Mesenchymal stem cell (in vitro differentiated cells and primary cell): ENCODE results near the gene MDFIC2.

Experiments used
- DNase-seq: peaks from one replicate; pipeline ENCODE4 v3.0.0-alpha.2; 2013
- H2AFZ ChIP-seq: one replicate; pipeline ENCODE4 v1.6.1; 2013; ENCODE audit warnings: low read depth, mild to moderate bottlenecking, control low read depth, inconsistent platforms, low read length, moderate library complexity
- H2AK5ac ChIP-seq: 2 replicates; pipeline ENCODE4 v1.6.1; 2013; ENCODE audit warnings: low read length, moderate library complexity, mild to moderate bottlenecking, inconsistent platforms; ENCODE audit not compliant: severe bottlenecking
- H2BK120ac ChIP-seq: one replicate; pipeline ENCODE4 v1.6.1; 2013; ENCODE audit warnings: low read depth, mild to moderate bottlenecking, inconsistent platforms, low read length, moderate library complexity
- H2BK12ac ChIP-seq, 2 experiments: one replicate each; pipeline ENCODE4 v1.6.1; 2013; ENCODE audit warnings: inconsistent platforms in 2 of 2, low read length in 2 of 2, mild to moderate bottlenecking in 2 of 2, moderate library complexity in 2 of 2, control low read depth in 1 of 2
- H2BK15ac ChIP-seq: one replicate; pipeline ENCODE4 v1.6.1; 2013; ENCODE audit warnings: mild to moderate bottlenecking, low read depth, inconsistent platforms; ENCODE audit not compliant: poor library complexity, severe bottlenecking
- H2BK5ac ChIP-seq: 2 replicates; pipeline ENCODE4 v1.6.1; 2013; ENCODE audit warnings: low read depth, mild to moderate bottlenecking, low read length, control low read depth, inconsistent platforms; ENCODE audit not compliant: poor library complexity, severe bottlenecking
- H3K14ac ChIP-seq, 2 experiments: one replicate each; pipeline ENCODE4 v1.6.1; 2013; ENCODE audit warnings: inconsistent platforms in 2 of 2, low read length in 2 of 2, control low read depth in 1 of 2, mild to moderate bottlenecking in 1 of 2, moderate library complexity in 1 of 2
- H3K18ac ChIP-seq, 2 experiments: one replicate each; pipeline ENCODE4 v1.6.1; 2013; ENCODE audit warnings: inconsistent platforms in 2 of 2, low read length in 2 of 2, control low read depth in 1 of 2, low read depth in 1 of 2, mild to moderate bottlenecking in 1 of 2
- H3K23ac ChIP-seq, 2 experiments: one replicate each; pipeline ENCODE4 v1.6.1; 2013; ENCODE audit warnings: inconsistent platforms in 2 of 2, low read length in 2 of 2, mild to moderate bottlenecking in 2 of 2, moderate library complexity in 2 of 2, control low read depth in 1 of 2
- H3K27ac ChIP-seq: 2 replicates; pipeline ENCODE4 v1.5.1; 2013; ENCODE audit warnings: mild to moderate bottlenecking, moderate library complexity, low read length, control low read depth, inconsistent platforms; ENCODE audit not compliant: poor library complexity, severe bottlenecking
- H3K27me3 ChIP-seq, 2 experiments: 2 replicates each; pipeline versions ENCODE4 v1.6.1 to v1.7.0; 2013; ENCODE audit warnings: low read length in 2 of 2, mild to moderate bottlenecking in 2 of 2, moderate library complexity in 2 of 2, control low read depth in 1 of 2, inconsistent platforms in 1 of 2; ENCODE audit not compliant: control insufficient read depth in 1 of 2, insufficient read depth in 1 of 2
- H3K36me3 ChIP-seq, 2 experiments: 2 replicates each; pipeline versions ENCODE4 v1.6.1 to v1.7.0; 2013; ENCODE audit warnings: low read length in 2 of 2, control low read depth in 1 of 2, inconsistent platforms in 1 of 2, low read depth in 1 of 2, mild to moderate bottlenecking in 1 of 2; ENCODE audit not compliant: insufficient read depth in 2 of 2, control insufficient read depth in 1 of 2
- H3K4ac ChIP-seq, 2 experiments: one replicate each; pipeline ENCODE4 v1.6.1; 2013; ENCODE audit warnings: inconsistent platforms in 2 of 2, low read length in 2 of 2, mild to moderate bottlenecking in 2 of 2, moderate library complexity in 2 of 2, control low read depth in 1 of 2, low read depth in 1 of 2
- H3K4me1 ChIP-seq: 2 replicates; pipeline ENCODE4 v1.6.1; 2013; ENCODE audit warnings: low read depth, low read length, control low read depth; ENCODE audit not compliant: control insufficient read depth, insufficient read depth
- H3K4me2 ChIP-seq: 2 replicates; pipeline ENCODE4 v1.6.1; 2013; ENCODE audit warnings: low read length, mild to moderate bottlenecking, inconsistent platforms; ENCODE audit not compliant: poor library complexity, severe bottlenecking
- H3K4me3 ChIP-seq, 2 experiments: 2 replicates each; pipeline versions ENCODE4 v1.5.1 to v1.7.0; 2013; ENCODE audit warnings: low read length in 2 of 2, mild to moderate bottlenecking in 2 of 2, control low read depth in 1 of 2, low read depth in 1 of 2; ENCODE audit not compliant: insufficient read depth in 1 of 2
- H3K79me1 ChIP-seq: replicated peaks from 2 replicates; pipeline ENCODE4 v1.6.1; 2013; ENCODE audit warnings: mild to moderate bottlenecking, control low read depth, low read length, inconsistent platforms; ENCODE audit not compliant: poor library complexity, severe bottlenecking
- H3K9ac ChIP-seq: 2 replicates; pipeline ENCODE4 v1.7.0; 2013; ENCODE audit warnings: mild to moderate bottlenecking, low read length, moderate library complexity
- H3K9me3 ChIP-seq: 2 replicates; pipeline ENCODE4 v1.7.0; 2013; ENCODE audit warnings: mild to moderate bottlenecking, low read length; ENCODE audit not compliant: control insufficient read depth
- H4K8ac ChIP-seq: one replicate; pipeline ENCODE4 v1.6.1; 2013; ENCODE audit warnings: inconsistent platforms, mild to moderate bottlenecking, low read length, moderate library complexity
- H4K91ac ChIP-seq: one replicate; pipeline ENCODE4 v1.6.1; 2013; ENCODE audit warnings: mild to moderate bottlenecking, low read length, inconsistent platforms
- WGBS: methylation state at CpG from one replicate; pipeline ENCODE4 v1.1.7; 2013; ENCODE audit warnings: mixed read lengths; 5-methylcytosine and 5-hydroxymethylcytosine counted together

The MDFIC2 gene

DNA sequence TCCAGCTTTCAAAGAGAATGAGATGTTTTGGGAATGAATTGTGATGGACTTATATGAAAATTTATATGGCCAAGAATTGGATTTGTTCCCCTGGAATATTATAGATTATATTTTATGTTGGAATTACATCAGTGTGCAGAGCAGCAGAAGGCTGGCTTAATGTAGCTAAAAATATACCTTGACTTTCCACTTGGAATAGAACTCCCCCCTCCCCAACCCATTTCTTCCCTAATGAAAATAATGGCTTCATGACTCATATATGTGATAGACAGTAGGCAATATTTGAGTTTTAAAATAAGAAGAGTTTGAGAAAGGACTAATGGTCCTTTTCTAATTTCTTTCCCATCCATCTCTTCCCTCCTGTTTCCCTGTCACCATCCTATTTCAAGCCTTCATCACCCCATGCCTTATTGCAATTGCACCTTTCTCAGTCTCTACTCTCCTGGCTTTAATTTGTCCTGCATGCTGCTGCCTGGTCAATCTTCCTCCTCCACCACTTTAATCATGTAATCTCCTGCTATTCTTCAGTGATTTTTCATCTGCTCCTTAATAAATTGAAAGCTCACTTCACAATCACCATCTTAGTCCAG lies 122.5 kb downstream of the MDFIC2 start:
- Histone ChIP-seq H2BK15ac (no peak overlapping the region), H3K4me2 (no peak overlapping the region), H3K9ac (no peak overlapping the region), H3K79me1 (no peaks in the 10 kb centered on the region), H4K8ac (no peak overlapping the region), H2AFZ (no peak overlapping the region), H3K27me3 (peaks cover 0 to 3% of the 10 kb centered on the region in 2 experiments), H3K4ac (no peak overlapping the region), H3K23ac (no peak overlapping the region), H3K9me3 (no peaks in the 10 kb centered on the region), H3K36me3 (no peaks in the 10 kb centered on the region), H3K18ac (no peak overlapping the region), H3K4me1 (no peaks in the 10 kb centered on the region), H2AK5ac (no peak overlapping the region), H3K14ac (no peak overlapping the region), H2BK5ac (no peak overlapping the region), H2BK12ac (no peak overlapping the region), H4K91ac (no peak overlapping the region), H2BK120ac (no peak overlapping the region), H3K27ac (no peak overlapping the region), H3K4me3 (no peak overlapping the region)
- no peak for DNase-seq

DNA sequence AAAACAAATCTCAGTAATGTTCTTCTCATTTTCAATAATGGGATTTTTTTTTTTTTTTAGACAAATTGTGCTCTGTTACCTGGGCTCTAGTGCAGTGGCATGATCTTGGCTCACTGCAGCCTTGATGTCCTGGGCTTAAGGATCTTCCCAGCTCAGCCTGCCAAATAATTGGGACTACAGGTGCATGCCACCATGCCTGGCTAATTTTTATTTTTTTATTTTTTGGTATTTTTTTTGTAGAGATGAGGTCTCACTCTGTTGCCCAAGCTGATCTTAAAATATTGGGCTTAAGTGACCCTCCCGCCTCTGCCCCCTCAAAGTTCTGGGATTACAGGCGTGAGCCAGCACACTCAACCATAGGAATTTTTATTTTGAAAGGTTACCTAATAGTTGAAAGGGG lies 126.2 kb downstream of the MDFIC2 start:
- H3K36me3 ChIP-seq: no peaks in the 10 kb centered on the region
- H3K4ac ChIP-seq: no peak overlapping the region
- H3K18ac ChIP-seq: no peak overlapping the region
- no peak overlapping the region for H3K14ac ChIP-seq
- DNase-seq: no peak
- no peak overlapping the region for H3K27ac ChIP-seq
- peaks cover 0 to 16% of the 10 kb centered on the region in 2 experiments for H3K27me3 ChIP-seq
- no peak overlapping the region for H2BK12ac ChIP-seq
- H4K8ac ChIP-seq: no peak overlapping the region
- H2BK5ac ChIP-seq: no peak overlapping the region
- no peak overlapping the region for H4K91ac ChIP-seq
- WGBS: 70% methylated on average over 2 of the region's 2 CpGs
- H3K9ac ChIP-seq: no peak overlapping the region
- H3K4me2 ChIP-seq: no peak overlapping the region
- no peak overlapping the region for H2BK15ac ChIP-seq
- no peaks in the 10 kb centered on the region for H3K79me1 ChIP-seq
- H2BK120ac ChIP-seq: no peak overlapping the region
- no peaks in the 10 kb centered on the region for H3K9me3 ChIP-seq
- no peak overlapping the region for H3K23ac ChIP-seq
- H3K4me1 ChIP-seq: no peaks in the 10 kb centered on the region
- no peak overlapping the region for H2AFZ ChIP-seq
- H3K4me3 ChIP-seq: no peak overlapping the region
- H2AK5ac ChIP-seq: no peak overlapping the region

DNA sequence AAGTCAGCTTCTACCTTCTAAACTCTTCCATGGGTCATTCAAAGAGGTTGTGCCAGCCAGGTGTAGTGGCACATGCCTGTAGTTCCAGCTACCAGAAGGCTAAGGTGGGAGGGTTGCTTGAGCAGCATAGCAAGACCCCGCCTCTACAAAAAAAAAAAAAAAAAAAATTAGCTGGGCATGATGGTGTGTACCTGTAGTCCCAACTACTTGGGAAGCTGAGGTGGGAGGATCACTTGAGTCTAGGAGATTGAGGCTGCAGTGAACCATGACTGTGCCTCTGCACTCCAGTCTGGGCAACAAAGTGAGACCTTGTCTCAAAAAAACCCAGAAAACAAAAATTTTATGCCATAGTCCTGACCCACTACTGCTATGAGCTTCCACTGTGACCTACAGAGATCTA lies 126.8 kb downstream of the MDFIC2 start:
- H3K27ac ChIP-seq: no peak overlapping the region
- H2AFZ ChIP-seq: no peak overlapping the region
- no peak overlapping the region for H3K14ac ChIP-seq
- H3K9ac ChIP-seq: no peak overlapping the region
- no peak overlapping the region for H4K91ac ChIP-seq
- H3K23ac ChIP-seq: no peak overlapping the region
- no peak overlapping the region for H2BK15ac ChIP-seq
- no peaks in the 10 kb centered on the region for H3K9me3 ChIP-seq
- H3K4me3 ChIP-seq: no peak overlapping the region
- no peak overlapping the region for H2BK120ac ChIP-seq
- no peaks in the 10 kb centered on the region for H3K4me1 ChIP-seq
- H2BK5ac ChIP-seq: no peak overlapping the region
- no peak for DNase-seq
- H3K4me2 ChIP-seq: no peak overlapping the region
- H3K27me3 ChIP-seq: peaks cover 0 to 16% of the 10 kb centered on the region in 2 experiments
- H4K8ac ChIP-seq: no peak overlapping the region
- H3K36me3 ChIP-seq: no peaks in the 10 kb centered on the region
- no peaks in the 10 kb centered on the region for H3K79me1 ChIP-seq
- no CpG with 5 or more reads among the region's 1 CpG for WGBS
- no peak overlapping the region for H3K4ac ChIP-seq
- no peak overlapping the region for H3K18ac ChIP-seq
- no peak overlapping the region for H2BK12ac ChIP-seq
- no peak overlapping the region for H2AK5ac ChIP-seq

DNA sequence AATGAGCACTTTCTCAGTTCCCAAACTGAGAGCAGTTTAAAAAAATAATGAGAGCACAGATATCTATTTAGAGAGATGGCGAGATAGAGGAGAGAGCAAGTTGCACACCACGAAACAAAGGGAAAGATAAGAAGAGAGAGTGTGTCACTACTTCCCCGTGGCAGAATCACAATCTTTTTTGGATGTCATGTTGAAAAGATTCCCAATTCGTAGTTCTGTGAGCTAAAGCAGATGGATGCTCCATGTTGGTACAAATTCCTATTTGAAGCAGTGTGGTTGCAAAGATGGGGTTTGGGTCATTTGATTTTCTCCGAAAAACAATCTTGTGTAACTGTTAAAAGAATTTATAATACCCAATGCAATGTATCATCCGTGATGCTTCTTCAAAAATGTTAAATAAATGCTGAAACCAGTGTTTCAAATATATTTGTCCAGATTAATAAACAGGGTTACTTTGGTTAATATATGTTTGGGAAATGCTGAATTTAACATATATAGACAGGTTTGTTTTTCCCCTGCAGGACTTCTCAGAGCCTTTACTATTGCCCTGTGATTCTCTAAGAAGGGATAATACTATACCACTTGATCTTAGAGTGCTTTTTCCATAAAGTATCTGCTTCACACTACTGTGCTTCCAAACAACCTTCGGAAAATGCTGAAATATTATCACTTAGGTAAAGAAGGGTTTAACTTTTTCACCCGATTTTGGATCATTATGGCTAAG lies 128.5 kb downstream of the MDFIC2 start:
- no peak overlapping the region for H2BK12ac ChIP-seq
- no peak overlapping the region for H4K8ac ChIP-seq
- no peak overlapping the region for H2BK120ac ChIP-seq
- no peaks in the 10 kb centered on the region for H3K9me3 ChIP-seq
- no peaks in the 10 kb centered on the region for H3K4me1 ChIP-seq
- H3K79me1 ChIP-seq: no peaks in the 10 kb centered on the region
- no peak overlapping the region for H3K4ac ChIP-seq
- H3K23ac ChIP-seq: no peak overlapping the region
- H4K91ac ChIP-seq: no peak overlapping the region
- H2AFZ ChIP-seq: no peak overlapping the region
- peaks cover 0 to 16% of the 10 kb centered on the region in 2 experiments for H3K27me3 ChIP-seq
- no peak overlapping the region for H3K18ac ChIP-seq
- 46% methylated on average over 5 of the region's 8 CpGs for WGBS
- no peak overlapping the region for H3K9ac ChIP-seq
- H3K36me3 ChIP-seq: no peaks in the 10 kb centered on the region
- H2BK15ac ChIP-seq: no peak overlapping the region
- no peak overlapping the region for H3K27ac ChIP-seq
- DNase-seq: no peak
- H2BK5ac ChIP-seq: no peak overlapping the region
- H3K4me2 ChIP-seq: no peak overlapping the region
- H2AK5ac ChIP-seq: no peak overlapping the region
- H3K14ac ChIP-seq: no peak overlapping the region
- no peak overlapping the region for H3K4me3 ChIP-seq
